HG02943 (cell line): ENCODE measurements around the gene WFDC10B.
"Not testable (repeated sequence)": the region's sequence is repeated elsewhere in the genome, so short reads cannot be mapped to it uniquely, and the experiment has no call there.

Experiments
- ATAC-seq: cut with Tn5 transposase; IDR thresholded peaks from one replicate; pipeline ENCODE4 v1.9.1; 2021; ENCODE audit warnings: mild to moderate bottlenecking, low read depth, moderate library complexity; ENCODE audit not compliant: unreplicated experiment

The WFDC10B gene

GRCh38 chr20:45649312-45649863 is 55.4 kb downstream of the WFDC10B start:
- no peak for ATAC-seq

- ATAC-seq = no peak
Observed at GRCh38 chr20:45647441-45648050, 57.3 kb downstream of the WFDC10B start.

GRCh38 chr20:45646875-45647274 is 57.9 kb downstream of the WFDC10B start:
- ATAC-seq = no peak

GRCh38 chr20:45645869-45646268 is 59.0 kb downstream of the WFDC10B start:
- ATAC-seq = not testable (repeated sequence)

GRCh38 chr20:45641076-45641475 is 63.7 kb downstream of the WFDC10B start:
- not testable (repeated sequence) for ATAC-seq

- ATAC-seq = no peak
Observed at GRCh38 chr20:45639687-45640086, 65.1 kb downstream of the WFDC10B start.

GRCh38 chr20:45636513-45636912 is 68.3 kb downstream of the WFDC10B start:
- ATAC-seq = no peak
